Psoas muscle (tissue), 8 donors: ENCODE measurements around the gene TMEM185A. TPM values are rescaled to one million over a fixed set of nuclear protein-coding genes. Genes with fewer than 3 reads are reported as not detected.
"Not testable (repeated sequence)": the region's sequence is repeated elsewhere in the genome, so short reads cannot be mapped to it uniquely, and the experiment has no call there.

Source experiments
- ATAC-seq, 4 donors: fragments of 200-7000 bp; cut with Tn5 transposase; one replicate each; pipeline ENCODE4 v1.9.1; 2020; ENCODE audit warnings: moderate library complexity in 3 of 4, mild to moderate bottlenecking in 2 of 4
- DNase-seq, 2 donors: peaks; one replicate each; pipeline ENCODE4 v3.0.0-alpha.2; 2020
- H3K27ac ChIP-seq: fragments of 200-600 bp; one replicate; pipeline ENCODE4 v1.8.0; 2022
- H3K27me3 ChIP-seq, 3 donors: fragments of 200-600 bp in 1 of 3; one replicate each; pipeline versions ENCODE4 v1.6.1 to v1.8.0; 2013 to 2022; ENCODE audit warnings: low read length in 2 of 3, mild to moderate bottlenecking in 2 of 3, moderate library complexity in 1 of 3; ENCODE audit not compliant: insufficient read depth in 3 of 3
- H3K36me3 ChIP-seq, 2 donors: fragments of 200-600 bp in 1 of 2; one replicate each; pipeline versions ENCODE4 v1.6.1 to v1.8.0; 2013 to 2022; ENCODE audit warnings: low read depth in 1 of 2, mild to moderate bottlenecking in 1 of 2, moderate library complexity in 1 of 2; ENCODE audit not compliant: insufficient read depth in 1 of 2
- H3K4me1 ChIP-seq: fragments of 200-600 bp; one replicate; pipeline ENCODE4 v1.8.0; 2022
- H3K4me3 ChIP-seq: fragments of 200-600 bp; one replicate; pipeline ENCODE4 v1.8.0; 2022; ENCODE audit warnings: mild to moderate bottlenecking
- H3K9me3 ChIP-seq: fragments of 200-600 bp; one replicate; pipeline ENCODE4 v1.8.0; 2022
- CTCF ChIP-seq: fragments of 200-600 bp; IDR thresholded peaks from one replicate; pipeline ENCODE4 v1.8.0; 2022; ENCODE audit warnings: antibody characterized with exemption
- WGBS, 3 donors: extraction: QIAGEN DNeasy Blood & Tissue Kit; methylation state at CpG; one replicate each; pipeline versions ENCODE4 v1.1.6 to v1.1.7; 2013; 5-methylcytosine and 5-hydroxymethylcytosine counted together
- intact Hi-C, 2 donors: fragments of 100-400 bp; cut with DNase I; formaldehyde crosslinking; loops; one replicate each; pipeline versions ENCODE4 v1.11.0 to v1.14.2; 2022
- long read RNA-seq, 2 donors: library from polyadenylated mRNA; unstranded; transcript quantifications; one replicate each; pipeline ENCODE4 v2.0.0, GENCODE V29; 2021
- polyA plus RNA-seq, 3 donors: library from polyadenylated mRNA; stranded (reverse); fragments of 200-250 nt; gene quantifications; one replicate each; pipeline ENCODE4 v1.2.3, GENCODE V29; 2013
- total RNA-seq, 4 donors: library from RNA; stranded (reverse); fragmentation: NEBNext Ultra II Directional in 2 of 4; extraction: Animal tissue kit (Norgen Biotek cat#: 25700) in 2 of 4; gene quantifications; one replicate each; pipeline versions ENCODE4 v1.2.1 to v1.2.4, GENCODE V29; 2021 to 2023
- donor health status: healthy with polysubstance abuse.
- donor health status: DM: no; HTN: no; CAD: no; lungs with moderate emphysema.
- donor health status: Bipolar disorder and iron deficiency.
- donor health status: healthy.
- donor health status: DM: yes; HTN: yes; CAD: no.
- donor health status: DM: no; HTN: no; CAD: no.
- donor health status: DM: no; HTN: no; CAD: no.
- donor health status: DM: yes; HTN: yes; CAD: no.

Gene TMEM185A
- total RNA-seq = 10 to 100 TPM in 2 of 4 donors, 1 to 10 TPM in 2; 7.2 to 13.4 (median 10.4) TPM
- polyA plus RNA-seq = 10 to 100 TPM in 1 of 3 donors, 1 to 10 TPM in 2; 6.3 to 17.5 (median 6.7) TPM
- long read RNA-seq, donor 1, partial matches to known transcripts = 0 of 4 reads
- long read RNA-seq, donor 1, other reads (novel, unspliced or antisense) = 3 of 4 reads
- long read RNA-seq, donor 2, transcript TMEM185A-207 (7 exons, 2,840 nt) = major isoform, 5 of 14 reads
- long read RNA-seq, donor 2, partial matches to known transcripts = 3 of 14 reads
- long read RNA-seq, donor 2, other reads (novel, unspliced or antisense) = 6 of 14 reads

DNA sequence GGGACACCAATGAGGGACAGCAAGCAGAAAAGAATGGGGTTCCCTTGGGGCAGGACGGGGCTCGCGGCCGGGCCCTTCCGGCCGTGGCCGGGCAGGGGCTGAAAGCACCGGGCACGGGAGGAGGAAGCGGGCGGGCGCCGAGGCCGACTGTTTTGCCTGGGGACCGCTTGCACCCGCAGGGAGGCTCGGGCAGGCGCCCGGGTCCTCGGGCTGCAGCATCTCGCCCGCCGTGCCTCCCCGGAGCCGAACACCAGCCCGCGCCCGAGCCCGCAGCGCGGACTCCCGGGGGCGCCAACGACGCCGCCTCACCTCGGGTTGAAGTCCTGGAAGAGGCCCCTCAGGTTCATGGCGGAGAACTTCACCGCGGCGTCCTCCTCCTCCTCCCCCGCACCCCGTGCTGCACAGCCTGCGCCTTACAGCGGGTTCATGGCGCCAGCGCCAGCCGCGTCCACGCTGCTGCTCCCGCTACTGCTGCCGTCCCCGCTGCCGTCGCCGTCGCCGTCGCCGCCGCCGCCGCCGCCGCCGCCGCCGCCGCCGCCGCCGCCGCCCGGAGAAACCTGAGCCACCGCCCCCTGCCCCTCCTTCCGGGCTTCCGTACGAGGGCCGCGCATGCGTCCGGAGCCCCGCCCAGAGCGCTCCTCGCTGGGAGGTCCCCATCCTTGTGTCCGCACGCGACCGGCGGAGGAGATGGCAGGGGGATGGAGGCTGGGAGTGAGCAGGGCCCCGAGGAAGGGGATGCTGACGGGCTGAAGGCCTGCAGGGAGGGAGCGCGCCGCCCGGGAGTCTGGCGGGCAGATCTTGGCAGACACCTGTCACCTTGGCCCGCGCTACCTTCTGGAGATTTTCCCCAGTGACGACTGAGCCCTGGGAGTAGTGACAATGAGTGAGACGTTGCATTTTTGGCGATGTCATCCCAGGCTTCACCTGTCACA, at the start of gene TMEM185A:
TMEM185A (minus strand) TSS at position 559 of the 932 bp plus-strand sequence; CDS start at position 347, 212 bp downstream.
- TF ChIP-seq CTCF = no peak
- Histone ChIP-seq H3K4me3 (peak within 1 kb of the TSS; percentile 79), H3K27ac (peak within 1 kb of the TSS; percentile 63), H3K27me3 (no peaks in the 10 kb centered on the region), H3K4me1 (peaks cover 7% of the 10 kb centered on the region), H3K36me3 (no peaks in the 10 kb centered on the region), H3K9me3 (no peaks in the 10 kb centered on the region)
- intact Hi-C loops = loop anchor here (10.0 kb wide), 3 partner anchors 83 to 127 kb away; partner anchors contain the start of genes IDS (in 1 of the 2) and MAGEA11 (in 1 of the 2)
- 0 to 25% (median 1%) methylated on average over 24 to 102 of the region's 102 CpGs for WGBS, 3 donors
- ATAC-seq = peak; percentile 83 to 94 (median 86)
- DNase-seq = peak; percentile 72 to 84

DNA sequence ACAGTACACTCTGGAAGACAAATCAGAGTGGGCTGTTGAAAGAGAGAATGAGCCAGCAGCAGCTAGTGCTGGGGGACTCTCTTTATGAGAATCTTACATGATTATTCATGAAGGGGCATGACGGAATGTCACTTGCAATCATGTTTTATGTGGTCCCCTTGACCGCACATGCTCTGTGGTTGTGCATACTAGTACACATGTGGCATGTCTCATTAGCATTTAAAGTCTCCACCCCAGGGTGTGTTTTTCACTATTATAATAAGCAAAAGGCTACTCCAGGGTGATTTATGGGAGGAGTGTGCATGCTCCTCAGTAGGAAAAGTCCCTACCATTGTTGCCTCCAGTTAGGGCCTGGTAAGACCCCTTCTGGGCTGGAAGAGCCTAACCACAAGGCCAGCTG, 49.6 kb upstream of the TMEM185A start:
- Histone ChIP-seq H3K27me3 (no peaks in the 10 kb centered on the region), H3K36me3 (no peaks in the 10 kb centered on the region), H3K9me3 (no peaks in the 10 kb centered on the region), H3K4me1 (no peaks in the 10 kb centered on the region), H3K27ac (no peak overlapping the region), H3K4me3 (no peak overlapping the region)
- ATAC-seq = no peak
- intact Hi-C loops = no loop called here
- DNase-seq = no peak
- TF ChIP-seq CTCF = no peak
- 75 to 100% (median 89%) methylated on average over 2 of the region's 2 CpGs for WGBS, 3 donors

- H3K9me3 ChIP-seq, DNase-seq, intact Hi-C loops, H3K4me1 ChIP-seq, H3K27ac ChIP-seq, H3K36me3 ChIP-seq, H3K4me3 ChIP-seq, ATAC-seq, H3K27me3 ChIP-seq: not testable (repeated sequence)
- WGBS, 3 donors = 91% methylated on average over 2 of the region's 4 CpGs; no CpG with 5 or more reads in 2 of the 3 donors
These were observed 47.6 kb upstream of the TMEM185A start for GRCh38 chrX:149679164-149679678.

DNA sequence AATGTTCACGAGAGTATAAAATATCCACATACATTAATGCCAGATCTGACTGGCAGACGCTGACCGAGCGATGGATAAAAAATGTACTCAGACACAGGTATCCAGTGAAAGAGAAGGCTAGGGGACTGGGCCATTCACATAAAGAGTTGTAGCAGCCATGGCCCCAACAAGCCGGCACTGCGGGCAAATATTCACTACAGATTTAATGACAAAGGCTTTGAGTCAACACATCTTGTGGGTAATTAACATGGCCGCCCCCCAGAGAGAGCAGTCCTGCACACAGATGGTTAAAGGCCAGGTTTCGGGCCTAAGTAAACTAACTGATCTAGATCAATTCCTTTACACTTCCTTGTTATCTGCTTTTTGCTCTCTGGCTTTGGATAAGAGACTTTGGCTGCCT, 44.0 kb upstream of the TMEM185A start:
- H3K4me1 ChIP-seq, H3K36me3 ChIP-seq, DNase-seq, intact Hi-C loops, H3K4me3 ChIP-seq, H3K27me3 ChIP-seq, H3K27ac ChIP-seq, H3K9me3 ChIP-seq, ATAC-seq: not testable (repeated sequence)
- WGBS, 3 donors = 80% methylated on average over 1 of the region's 8 CpGs; no CpG with 5 or more reads in 2 of the 3 donors

DNA sequence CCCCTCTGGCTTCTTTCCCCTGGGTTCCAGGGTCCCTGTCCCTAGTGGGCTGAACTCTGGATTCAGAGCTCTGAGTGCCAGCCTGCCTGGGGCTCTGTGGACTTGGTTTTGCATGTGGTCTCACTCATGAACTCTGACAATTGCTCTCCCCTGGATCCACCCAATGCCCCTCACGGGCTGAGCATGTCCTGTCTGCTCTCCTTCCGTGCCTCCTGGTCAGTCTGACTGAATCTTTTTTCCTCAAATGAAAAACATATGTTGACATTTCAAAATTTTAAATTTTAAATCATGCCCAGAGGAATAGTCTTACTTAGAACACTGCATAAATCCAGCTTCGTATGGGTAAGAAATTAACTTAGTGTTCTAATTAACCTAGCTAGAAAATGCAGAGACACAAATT, 43.5 kb upstream of the TMEM185A start:
- H3K4me1 ChIP-seq, H3K27ac ChIP-seq, H3K4me3 ChIP-seq, H3K9me3 ChIP-seq, intact Hi-C loops, ATAC-seq, H3K36me3 ChIP-seq, H3K27me3 ChIP-seq, DNase-seq: not testable (repeated sequence)
- WGBS, 3 donors = no CpG with 5 or more reads among the region's 3 CpGs

GRCh38 chrX:149660613-149661012, 29.0 kb upstream of the TMEM185A start:
- H3K4me1 ChIP-seq, ATAC-seq, DNase-seq, H3K27ac ChIP-seq, H3K9me3 ChIP-seq, H3K4me3 ChIP-seq, H3K27me3 ChIP-seq, intact Hi-C loops, H3K36me3 ChIP-seq: not testable (repeated sequence)
- 65 to 67% methylated on average over 1 of the region's 6 CpGs; no CpG with 5 or more reads in 1 of the 3 donors for WGBS, 3 donors

DNA sequence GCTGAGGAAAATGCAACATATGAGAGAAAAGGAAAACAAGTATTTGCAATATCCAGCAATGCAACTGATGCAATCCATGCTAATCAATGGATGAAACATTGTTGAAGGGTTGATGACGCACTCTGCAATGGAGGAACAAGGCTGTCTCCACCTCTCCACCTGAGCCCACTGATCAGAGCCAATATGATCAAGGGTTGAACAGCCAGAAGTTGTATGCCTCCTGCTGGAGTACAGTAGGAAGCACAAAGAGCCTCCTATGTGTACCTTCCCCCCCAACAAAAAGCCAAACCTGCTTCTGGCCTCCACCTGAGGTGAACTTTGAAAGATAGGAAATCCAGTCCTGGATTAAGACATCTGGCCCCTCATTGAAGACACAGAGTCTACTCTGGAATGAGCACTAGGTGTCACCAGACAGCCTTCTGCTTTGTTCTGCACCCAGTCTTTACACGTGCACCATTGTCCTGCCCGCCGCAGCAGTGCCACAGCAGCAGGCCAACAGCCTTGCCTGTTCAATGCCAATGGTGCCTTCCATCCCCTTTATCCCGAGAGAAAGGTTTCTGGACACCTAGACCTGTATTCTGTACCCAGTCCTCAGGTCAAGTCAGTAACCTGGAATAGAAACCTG, 24.8 kb upstream of the TMEM185A start:
- H3K27ac ChIP-seq, H3K36me3 ChIP-seq, H3K27me3 ChIP-seq, DNase-seq, ATAC-seq, H3K4me1 ChIP-seq, H3K9me3 ChIP-seq, H3K4me3 ChIP-seq, intact Hi-C loops: not testable (repeated sequence)
- WGBS, 3 donors = 38% methylated on average over 1 of the region's 5 CpGs; no CpG with 5 or more reads in 2 of the 3 donors
